ENCODE data around the gene TMEM37. TPM values are rescaled to one million over a fixed set of nuclear protein-coding genes. Genes with fewer than 3 reads are reported as not detected.
A peak's percentile ranks its signal among the peaks of the same experiment; 100 is the strongest.

TMEM37 gene
- polyA plus RNA-seq, 12 donors: 4.8 to 34.7 (median 9.7) TPM; not detected in 1

GRCh38 chr2:119415630-119416029 lies 16.0 kb upstream of the TMEM37 start:
- no peak for DNase-seq

DNA sequence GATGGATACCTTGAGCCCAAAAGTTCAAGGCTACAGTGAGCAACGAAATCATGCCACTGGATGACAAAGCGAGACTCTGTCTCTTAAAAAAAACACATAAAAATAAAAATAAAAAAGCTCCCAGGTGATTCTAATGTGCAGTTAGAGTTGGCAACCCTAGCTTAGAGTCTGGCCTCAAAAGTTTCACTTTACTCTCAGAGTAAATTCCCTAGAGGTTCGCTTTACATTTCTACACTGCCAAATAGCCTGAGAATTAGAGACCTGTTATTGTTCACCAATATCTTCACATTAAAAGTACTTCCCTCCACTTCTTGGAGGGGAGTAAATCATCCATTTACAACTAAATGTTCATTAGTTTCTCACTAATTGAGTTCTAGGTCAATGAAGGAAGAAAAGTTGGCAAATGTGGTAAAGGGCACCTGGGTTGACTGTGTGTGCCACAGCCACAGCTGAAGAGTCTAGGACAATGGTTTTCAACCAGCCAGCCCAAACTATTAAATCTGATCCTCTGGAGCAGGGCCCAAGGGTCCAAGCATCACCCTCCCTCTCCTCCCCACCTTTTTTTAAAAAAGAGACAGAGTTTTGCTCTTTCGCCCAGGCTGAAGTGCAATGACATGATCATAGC lies 15.2 kb upstream of the TMEM37 start:
- DNase-seq: no peak

DNA sequence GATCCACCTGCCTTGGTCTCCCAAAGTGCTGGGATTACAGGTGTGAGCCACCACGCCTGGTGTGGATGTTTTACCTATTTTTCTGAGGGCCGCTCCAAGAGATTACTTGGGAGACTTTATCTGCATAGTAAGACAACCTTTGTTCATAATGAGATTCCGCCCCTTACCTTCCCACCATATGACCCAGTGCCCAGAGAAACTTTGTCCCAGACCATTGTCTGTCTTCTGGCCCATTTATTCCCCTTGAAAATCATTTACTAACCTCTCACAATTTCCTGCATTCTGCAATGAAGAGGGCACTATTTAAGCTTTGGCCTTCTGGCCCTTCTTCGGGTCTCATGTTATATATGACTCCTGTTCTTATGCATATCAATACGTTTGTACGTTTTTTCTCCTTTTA lies 13.7 kb upstream of the TMEM37 start:
- no peak for DNase-seq

DNA sequence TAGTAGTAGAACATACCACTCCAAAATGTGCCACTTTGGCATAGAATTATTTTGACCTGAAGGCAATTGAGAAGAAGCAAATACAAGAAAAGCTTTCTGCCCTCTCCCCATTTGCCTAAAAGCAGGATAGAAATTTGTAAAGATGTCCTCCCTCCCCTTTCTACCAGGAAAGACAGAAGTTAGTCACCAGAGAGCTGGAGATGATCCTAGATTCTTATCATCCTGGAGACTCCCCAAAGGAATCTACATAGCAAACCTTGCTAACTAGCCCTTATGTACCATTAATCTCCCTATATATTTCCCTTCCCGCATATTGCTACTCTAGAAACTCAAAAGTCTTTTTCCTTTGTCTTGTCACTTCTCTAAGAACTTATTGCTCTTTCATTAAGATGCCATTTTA lies 12.6 kb upstream of the TMEM37 start:
- no peak for DNase-seq

- DNase-seq: no peak
Measured at GRCh38 chr2:119419803-119420508, 11.7 kb upstream of the TMEM37 start.

GRCh38 chr2:119421304-119421703 lies 10.3 kb upstream of the TMEM37 start:
- DNase-seq: no peak

- DNase-seq: no peak
Measured at GRCh38 chr2:119421741-119422140, 9.9 kb upstream of the TMEM37 start.

GRCh38 chr2:119422360-119423107 lies 9.1 kb upstream of the TMEM37 start:
- DNase-seq: no peak

- DNase-seq: no peak
Measured at GRCh38 chr2:119423108-119423444, 8.6 kb upstream of the TMEM37 start.

- no peak for DNase-seq
Measured at GRCh38 chr2:119423811-119424210, 7.8 kb upstream of the TMEM37 start.

DNA sequence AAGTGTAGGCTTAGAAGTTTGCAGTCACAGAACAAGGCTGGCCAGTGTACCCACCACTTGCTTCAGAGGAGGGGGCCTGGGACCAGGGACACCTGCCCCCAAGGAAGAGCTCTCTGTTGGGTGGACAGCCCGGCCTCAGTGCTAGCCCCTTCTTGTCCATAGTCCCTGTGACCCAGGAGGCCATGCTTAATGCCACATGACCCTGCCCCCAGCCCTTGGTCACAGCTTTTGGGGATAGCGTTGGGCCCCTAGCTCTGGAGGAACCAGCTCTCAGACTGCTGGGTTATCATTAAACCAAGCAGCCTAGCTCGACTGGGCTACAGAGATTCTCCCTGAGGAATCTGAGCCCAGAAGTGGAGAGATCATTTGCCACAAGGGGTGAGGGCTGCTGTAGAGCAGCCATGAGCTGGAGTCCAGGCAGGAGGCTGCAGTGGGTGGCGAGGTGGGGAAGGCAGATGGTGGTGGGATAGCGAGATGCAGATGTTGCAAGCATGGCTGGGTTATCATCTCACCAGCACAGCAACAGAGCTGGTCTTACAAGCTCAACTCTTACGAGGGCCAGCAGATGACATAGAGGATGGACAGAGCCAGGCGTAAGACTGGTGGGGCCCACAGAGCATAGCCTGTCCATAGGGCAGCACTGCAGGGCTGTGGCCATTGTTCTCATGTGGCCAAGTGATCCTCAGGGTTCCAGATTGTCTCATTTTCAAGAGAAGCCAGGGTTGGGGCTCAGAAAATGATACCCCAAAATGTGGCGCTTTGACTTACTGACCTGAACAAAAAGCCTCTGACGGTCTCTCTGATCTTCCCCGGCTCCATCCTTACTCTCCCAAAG lies 7.2 kb upstream of the TMEM37 start:
- DNase-seq: no peak

GRCh38 chr2:119425119-119425405 lies 6.6 kb upstream of the TMEM37 start:
- no peak for DNase-seq

DNA sequence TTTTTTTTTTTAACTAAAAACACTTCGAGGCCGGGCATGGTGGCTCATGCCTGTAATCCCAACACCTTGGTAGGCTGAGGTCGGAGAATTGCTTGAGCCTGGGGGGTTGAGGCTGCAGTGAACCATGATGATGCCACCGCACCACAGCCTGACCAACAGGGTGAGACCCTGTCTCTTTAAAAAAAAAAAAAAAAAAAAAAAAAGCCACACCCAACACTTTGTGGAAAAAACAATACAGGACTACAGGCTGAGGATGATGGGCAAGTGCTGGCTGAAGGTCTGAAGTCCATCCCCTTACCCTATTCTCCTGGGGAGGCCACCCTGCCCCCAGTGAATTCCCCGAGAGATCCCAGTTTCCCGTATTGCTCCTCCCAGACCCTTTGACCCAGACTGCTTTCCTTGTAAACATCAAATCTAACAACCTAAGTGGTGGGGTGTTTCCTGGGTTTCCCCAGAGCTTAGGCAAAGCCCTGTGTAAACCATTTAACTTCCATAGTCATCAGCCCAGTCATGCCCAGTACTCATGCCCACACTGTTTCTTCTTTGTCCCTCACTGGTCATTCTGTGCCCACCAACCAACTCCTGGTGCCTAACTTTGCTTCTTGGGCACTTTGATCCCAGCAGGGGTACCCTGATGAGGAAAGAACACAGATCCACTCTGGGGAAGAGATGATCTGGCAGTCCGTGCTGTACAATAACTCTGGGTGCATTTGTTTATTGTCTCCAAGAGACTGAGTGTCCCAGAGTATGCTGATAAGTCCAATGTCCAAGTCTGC lies 5.8 kb upstream of the TMEM37 start:
- no peak for DNase-seq

DNA sequence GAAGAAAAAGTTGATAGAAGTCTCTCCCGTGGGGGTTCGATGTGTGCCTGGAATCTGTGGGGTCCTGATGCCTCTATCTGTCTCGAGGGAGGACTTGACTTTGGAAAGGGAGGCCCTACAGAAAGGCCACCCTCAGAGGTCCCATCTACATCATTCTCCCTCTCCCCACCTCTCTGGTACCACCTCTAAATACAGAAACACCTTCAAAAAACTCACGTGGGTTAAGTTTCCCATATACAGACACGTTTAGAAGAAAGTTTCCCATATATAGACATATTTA lies 5.3 kb upstream of the TMEM37 start:
- no peak for DNase-seq

- DNase-seq: no peak
Measured at GRCh38 chr2:119426801-119427395, 4.8 kb upstream of the TMEM37 start.

DNA sequence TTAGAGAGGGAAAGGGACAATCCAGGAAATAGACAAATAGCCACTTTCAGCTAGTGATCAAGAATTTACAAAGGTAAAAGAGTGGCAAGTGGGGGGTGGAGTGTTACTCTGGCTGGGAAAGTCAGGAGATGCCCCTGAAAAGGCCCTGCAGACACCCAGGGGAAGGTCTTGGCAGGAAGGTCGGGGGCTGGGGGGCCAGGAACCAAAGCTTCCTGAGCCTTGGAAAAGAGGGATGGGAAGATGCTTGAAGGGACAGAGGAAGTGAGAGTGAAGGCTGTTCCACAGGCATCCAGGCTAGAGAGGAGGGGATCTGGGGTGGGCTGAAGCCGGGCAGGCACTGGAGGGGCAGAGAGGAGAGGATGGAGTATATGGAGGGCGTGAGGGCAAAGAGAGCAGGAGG lies 3.9 kb upstream of the TMEM37 start:
- DNase-seq: no peak

DNA sequence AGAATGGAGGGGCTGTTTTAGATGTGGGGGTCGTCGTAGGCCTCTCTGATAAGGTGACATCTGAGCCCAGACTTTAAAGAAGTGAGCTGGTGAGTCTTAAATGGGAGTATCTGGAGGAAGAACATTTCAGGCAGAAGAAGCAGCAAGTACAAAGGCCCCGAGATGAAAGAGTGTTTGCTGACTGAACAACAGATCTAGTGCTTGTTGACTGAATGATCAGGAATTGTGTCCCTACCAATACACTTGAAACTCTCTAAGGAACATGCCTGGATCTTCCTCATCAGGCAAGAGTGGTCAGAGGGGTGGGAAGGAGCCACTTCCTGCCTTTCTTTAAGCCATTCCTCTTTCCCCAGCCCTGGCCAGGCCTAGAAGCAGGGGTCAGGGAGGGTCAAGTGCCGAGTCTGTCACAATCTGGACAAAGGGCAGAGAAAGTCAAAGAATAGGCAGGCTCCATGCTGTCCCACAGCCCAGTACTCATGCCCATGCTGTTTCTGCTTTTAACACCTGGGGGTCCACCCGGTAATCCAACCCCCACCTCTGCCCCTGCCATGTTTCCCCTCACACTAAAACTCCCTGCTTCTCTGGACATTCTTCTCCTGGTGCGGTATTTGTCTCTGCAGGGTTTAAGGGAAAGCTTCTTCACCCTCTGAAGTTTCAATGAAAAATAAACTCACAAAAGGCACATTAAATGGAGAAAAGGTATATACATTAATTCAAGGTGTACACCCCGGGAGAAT lies 3.0 kb upstream of the TMEM37 start:
- no peak for DNase-seq

- peak; percentile 25 for DNase-seq
Measured at GRCh38 chr2:119429225-119429981, 2.3 kb upstream of the TMEM37 start.

DNA sequence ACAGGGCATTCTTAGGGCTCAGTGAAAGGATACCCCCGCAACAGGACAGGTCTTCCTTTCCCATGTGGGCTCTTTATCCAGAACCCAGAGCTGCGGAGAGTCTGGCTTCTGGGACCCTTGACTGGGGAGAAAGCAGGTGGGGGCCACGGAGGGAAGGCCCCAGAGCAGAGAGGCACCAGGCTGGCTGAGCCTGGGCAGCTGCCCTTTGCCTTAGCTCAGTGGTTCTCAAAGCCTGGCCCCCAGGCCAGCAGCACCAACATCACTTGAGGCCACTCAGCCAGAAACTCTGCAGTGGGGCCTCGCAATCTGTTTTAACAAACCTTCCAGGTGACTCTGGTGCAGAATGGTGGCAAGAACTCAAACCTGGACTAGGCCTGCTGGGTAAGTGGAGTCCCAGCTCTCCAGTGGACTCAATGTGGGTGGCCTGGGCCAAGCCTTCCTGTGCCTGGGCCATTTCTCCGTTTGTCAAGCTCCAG lies 1.6 kb upstream of the TMEM37 start:
- no peak for DNase-seq

Data from muscle of arm (tissue), 12 donors.